Measurements from ENCODE around the gene KCNIP3.
A peak's percentile ranks its signal among the peaks of the same experiment; 100 is the strongest.

KCNIP3 gene

GRCh38 chr2:95297639-95298395, 670 bp downstream of the KCNIP3 start:
- peak; percentile 42 for DNase-seq

GRCh38 chr2:95298486-95299111, 1.5 kb downstream of the KCNIP3 start:
- DNase-seq, result peak; percentile 36

GRCh38 chr2:95299961-95300360, 2.8 kb downstream of the KCNIP3 start:
- peak; percentile 67 for DNase-seq

- peak; percentile 94 for DNase-seq
These were observed 3.3 kb downstream of the KCNIP3 start for GRCh38 chr2:95300450-95300849.

- DNase-seq, result no peak
These were observed 4.0 kb downstream of the KCNIP3 start for GRCh38 chr2:95301186-95301585.

GRCh38 chr2:95301876-95302641, 4.9 kb downstream of the KCNIP3 start:
- DNase-seq, result peak; percentile 6

GRCh38 chr2:95303191-95303919, 6.2 kb downstream of the KCNIP3 start:
- DNase-seq, result no peak

GRCh38 chr2:95305380-95306061, 8.4 kb downstream of the KCNIP3 start:
- peak; percentile 76 for DNase-seq

GRCh38 chr2:95306336-95306895, 9.3 kb downstream of the KCNIP3 start:
- DNase-seq, result no peak

- no peak for DNase-seq
These were observed 9.9 kb downstream of the KCNIP3 start for GRCh38 chr2:95307036-95307435.

GRCh38 chr2:95307878-95308277, 10.7 kb downstream of the KCNIP3 start:
- DNase-seq, result no peak

GRCh38 chr2:95308426-95308990, 11.4 kb downstream of the KCNIP3 start:
- DNase-seq, result peak; percentile 55

GRCh38 chr2:95309599-95309998, 12.5 kb downstream of the KCNIP3 start:
- DNase-seq, result no peak

GRCh38 chr2:95310216-95310615, 13.1 kb downstream of the KCNIP3 start:
- DNase-seq, result no peak

- no peak for DNase-seq
These were observed 13.5 kb downstream of the KCNIP3 start for GRCh38 chr2:95310651-95311050.

- no peak for DNase-seq
These were observed 14.8 kb downstream of the KCNIP3 start for GRCh38 chr2:95311815-95312542.

- no peak for DNase-seq
These were observed 15.5 kb downstream of the KCNIP3 start for GRCh38 chr2:95312543-95313201.

- DNase-seq, result no peak
These were observed 16.4 kb downstream of the KCNIP3 start for GRCh38 chr2:95313296-95314131.

GRCh38 chr2:95314598-95314963, 17.4 kb downstream of the KCNIP3 start:
- DNase-seq, result no peak
